Iris pigment epithelial cell (primary cell): ENCODE results near the gene MDM4.
"Not testable (repeated sequence)": the region's sequence is repeated elsewhere in the genome, so short reads cannot be mapped to it uniquely, and the experiment has no call there.

Experiments used
- DNase-seq: peaks from one replicate; pipeline ENCODE4 v3.0.0-alpha.2; 2011; ENCODE audit warnings: low read depth

MDM4 gene

GRCh38 chr1:204514828-204515227, 1.4 kb upstream of the MDM4 start:
- DNase-seq, result no peak

GRCh38 chr1:204517382-204517781, 1.2 kb downstream of the MDM4 start:
- not testable (repeated sequence) for DNase-seq

- peak; percentile 85 for DNase-seq
Observed at GRCh38 chr1:204520834-204521709, 4.9 kb downstream of the MDM4 start.

- DNase-seq, result not testable (repeated sequence)
Observed at GRCh38 chr1:204521941-204522521, 5.8 kb downstream of the MDM4 start.

- no peak for DNase-seq
Observed at GRCh38 chr1:204523605-204524215, 7.5 kb downstream of the MDM4 start.

- no peak for DNase-seq
Observed at GRCh38 chr1:204524986-204525385, 8.8 kb downstream of the MDM4 start.

- DNase-seq, result no peak
Observed at GRCh38 chr1:204528241-204528640, 12.0 kb downstream of the MDM4 start.

GRCh38 chr1:204528677-204529076, 12.5 kb downstream of the MDM4 start:
- no peak for DNase-seq

GRCh38 chr1:204529371-204529895, 13.2 kb downstream of the MDM4 start:
- DNase-seq, result no peak

- no peak for DNase-seq
Observed at GRCh38 chr1:204530932-204531331, 14.7 kb downstream of the MDM4 start.

- DNase-seq, result no peak
Observed at GRCh38 chr1:204532832-204533231, 16.6 kb downstream of the MDM4 start.

- DNase-seq, result no peak
Observed at GRCh38 chr1:204541626-204542025, 25.4 kb downstream of the MDM4 start.

- DNase-seq, result peak; percentile 82
Observed at GRCh38 chr1:204544321-204544720, 28.1 kb downstream of the MDM4 start.

- peak; percentile 47 for DNase-seq
Observed at GRCh38 chr1:204545202-204545601, 29.0 kb downstream of the MDM4 start.

- DNase-seq, result no peak
Observed at GRCh38 chr1:204545881-204546280, 29.7 kb downstream of the MDM4 start.

- DNase-seq, result no peak
Observed at GRCh38 chr1:204548265-204548664, 32.1 kb downstream of the MDM4 start.

- DNase-seq, result no peak
Observed at GRCh38 chr1:204549313-204549712, 33.1 kb downstream of the MDM4 start.

- no peak for DNase-seq
Observed at GRCh38 chr1:204550926-204551325, 34.7 kb downstream of the MDM4 start.

GRCh38 chr1:204556458-204557052, 40.3 kb downstream of the MDM4 start:
- peak; percentile 20 for DNase-seq

GRCh38 chr1:204558467-204558866, 42.3 kb downstream of the MDM4 start:
- no peak for DNase-seq

- not testable (repeated sequence) for DNase-seq
Observed at GRCh38 chr1:204560002-204560401, 43.8 kb downstream of the MDM4 start.

- peak; percentile 75 for DNase-seq
Observed at GRCh38 chr1:204560590-204561150, 44.5 kb downstream of the MDM4 start.
